GM12864 (cell line): ENCODE results near the gene PELI2.

ENCODE experiments used
- DNase-seq: peaks from one replicate; pipeline ENCODE4 v3.0.0-alpha.2; 2011; ENCODE audit warnings: low read depth
- H3K4me3 ChIP-seq: 2 replicates; pipeline ENCODE4 v1.5.1; 2011; ENCODE audit warnings: mild to moderate bottlenecking, low read depth, low read length, control low read depth
- TF ChIP-seq, protein P1 (sequence below): IDR thresholded peaks from 2 replicates; pipeline ENCODE4 v1.5.1; 2011; ENCODE audit warnings: low read depth, mild to moderate bottlenecking, moderate library complexity, low read length, control low read depth, inconsistent platforms; ENCODE audit errors: missing control alignments

Gene PELI2

GRCh38 chr14:56224691-56225681 lies 106.8 kb downstream of the PELI2 start:
- no peak for DNase-seq
- TF ChIP-seq, protein P1, sequence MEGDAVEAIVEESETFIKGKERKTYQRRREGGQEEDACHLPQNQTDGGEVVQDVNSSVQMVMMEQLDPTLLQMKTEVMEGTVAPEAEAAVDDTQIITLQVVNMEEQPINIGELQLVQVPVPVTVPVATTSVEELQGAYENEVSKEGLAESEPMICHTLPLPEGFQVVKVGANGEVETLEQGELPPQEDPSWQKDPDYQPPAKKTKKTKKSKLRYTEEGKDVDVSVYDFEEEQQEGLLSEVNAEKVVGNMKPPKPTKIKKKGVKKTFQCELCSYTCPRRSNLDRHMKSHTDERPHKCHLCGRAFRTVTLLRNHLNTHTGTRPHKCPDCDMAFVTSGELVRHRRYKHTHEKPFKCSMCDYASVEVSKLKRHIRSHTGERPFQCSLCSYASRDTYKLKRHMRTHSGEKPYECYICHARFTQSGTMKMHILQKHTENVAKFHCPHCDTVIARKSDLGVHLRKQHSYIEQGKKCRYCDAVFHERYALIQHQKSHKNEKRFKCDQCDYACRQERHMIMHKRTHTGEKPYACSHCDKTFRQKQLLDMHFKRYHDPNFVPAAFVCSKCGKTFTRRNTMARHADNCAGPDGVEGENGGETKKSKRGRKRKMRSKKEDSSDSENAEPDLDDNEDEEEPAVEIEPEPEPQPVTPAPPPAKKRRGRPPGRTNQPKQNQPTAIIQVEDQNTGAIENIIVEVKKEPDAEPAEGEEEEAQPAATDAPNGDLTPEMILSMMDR: no peak
- H3K4me3 ChIP-seq: no peak overlapping the region

GRCh38 chr14:56235388-56235787 lies 117.2 kb downstream of the PELI2 start:
- no peak overlapping the region for H3K4me3 ChIP-seq
- DNase-seq: no peak
- TF ChIP-seq, protein P1: no peak

DNA sequence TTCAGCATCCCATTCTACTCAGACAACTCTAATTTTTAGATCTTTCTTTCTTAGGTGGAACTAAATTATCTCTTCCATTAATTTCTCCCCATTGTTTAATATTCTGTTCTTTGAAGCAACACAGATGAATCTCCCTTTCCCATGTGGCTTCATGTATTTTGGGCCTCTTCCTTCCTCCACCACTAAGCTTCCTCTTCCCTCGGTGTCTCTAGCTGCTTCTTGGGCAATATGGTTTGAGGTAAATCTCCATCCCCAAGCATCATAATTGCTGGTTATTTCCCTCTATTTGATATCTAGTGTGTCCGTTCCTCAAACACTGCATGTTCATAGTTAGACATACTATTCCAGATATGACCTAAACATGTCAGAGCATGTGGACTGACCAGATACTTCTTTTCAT lies 119.2 kb downstream of the PELI2 start:
- H3K4me3 ChIP-seq: no peak overlapping the region
- DNase-seq: no peak
- TF ChIP-seq, protein P1: no peak

DNA sequence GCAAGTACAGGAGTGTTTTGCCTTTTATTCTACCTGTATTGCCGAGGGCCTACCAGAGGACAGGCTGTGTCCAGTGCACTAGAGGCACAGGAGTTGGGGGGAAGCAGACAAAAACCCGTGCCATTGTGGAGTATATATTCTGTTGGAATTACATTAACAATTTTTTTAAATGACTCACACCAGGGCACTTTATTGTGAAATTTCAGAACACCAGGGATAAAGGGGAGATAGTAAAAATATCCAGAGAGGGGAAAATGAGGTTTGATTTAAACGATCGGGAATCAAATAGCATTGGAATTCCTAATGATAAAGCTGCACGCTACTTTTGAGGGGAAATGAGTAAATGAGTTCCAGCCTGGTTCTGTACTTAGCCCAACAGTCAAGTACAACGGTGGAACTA lies 123.2 kb downstream of the PELI2 start:
- no peak for DNase-seq
- TF ChIP-seq, protein P1: no peak
- H3K4me3 ChIP-seq: no peak overlapping the region

DNA sequence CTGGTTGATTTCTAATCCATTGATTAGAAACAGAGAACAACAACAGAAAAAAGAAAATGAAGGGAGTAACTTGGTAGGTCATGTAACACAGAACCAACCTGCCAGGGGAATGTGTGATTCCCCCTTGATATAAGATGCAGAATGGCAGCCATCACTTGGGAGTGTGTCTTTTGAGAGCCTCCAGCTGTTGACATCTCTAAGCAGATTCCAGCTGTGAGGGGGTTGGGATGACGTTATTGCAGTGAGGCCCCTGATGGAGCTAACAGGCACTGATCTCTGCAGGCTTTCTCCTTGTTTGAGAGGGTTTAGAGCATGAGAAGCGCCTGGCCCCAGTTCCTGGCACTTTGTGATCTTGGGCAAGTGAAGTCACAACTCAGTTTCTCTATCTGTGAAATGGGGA lies 124.9 kb downstream of the PELI2 start:
- H3K4me3 ChIP-seq: no peak overlapping the region
- DNase-seq: no peak
- TF ChIP-seq, protein P1: no peak

GRCh38 chr14:56244138-56244789 lies 126.1 kb downstream of the PELI2 start:
- TF ChIP-seq, protein P1: no peak
- H3K4me3 ChIP-seq: no peak overlapping the region
- DNase-seq: no peak
